IPS-15b (cell line): ENCODE data around the gene SLC4A8.

Experiments used
- H3K27me3 ChIP-seq: one replicate; pipeline ENCODE4 v1.6.1; 2013; ENCODE audit warnings: low read length; ENCODE audit not compliant: control insufficient read depth, insufficient read depth
- H3K36me3 ChIP-seq: one replicate; pipeline ENCODE4 v1.6.1; 2013; ENCODE audit warnings: low read length; ENCODE audit not compliant: control insufficient read depth, insufficient read depth
- H3K4me1 ChIP-seq: one replicate; pipeline ENCODE4 v1.6.1; 2013; ENCODE audit warnings: mild to moderate bottlenecking, low read length; ENCODE audit not compliant: control insufficient read depth, insufficient read depth
- H3K4me3 ChIP-seq: one replicate; pipeline ENCODE4 v1.5.1; 2013; ENCODE audit warnings: low read depth, low read length
- H3K9ac ChIP-seq: one replicate; pipeline ENCODE4 v1.6.1; 2013; ENCODE audit warnings: low read depth, mild to moderate bottlenecking, low read length
- H3K9me3 ChIP-seq: one replicate; pipeline ENCODE4 v1.6.1; 2013; ENCODE audit warnings: mild to moderate bottlenecking, low read length; ENCODE audit not compliant: control insufficient read depth, insufficient read depth

Gene SLC4A8

DNA sequence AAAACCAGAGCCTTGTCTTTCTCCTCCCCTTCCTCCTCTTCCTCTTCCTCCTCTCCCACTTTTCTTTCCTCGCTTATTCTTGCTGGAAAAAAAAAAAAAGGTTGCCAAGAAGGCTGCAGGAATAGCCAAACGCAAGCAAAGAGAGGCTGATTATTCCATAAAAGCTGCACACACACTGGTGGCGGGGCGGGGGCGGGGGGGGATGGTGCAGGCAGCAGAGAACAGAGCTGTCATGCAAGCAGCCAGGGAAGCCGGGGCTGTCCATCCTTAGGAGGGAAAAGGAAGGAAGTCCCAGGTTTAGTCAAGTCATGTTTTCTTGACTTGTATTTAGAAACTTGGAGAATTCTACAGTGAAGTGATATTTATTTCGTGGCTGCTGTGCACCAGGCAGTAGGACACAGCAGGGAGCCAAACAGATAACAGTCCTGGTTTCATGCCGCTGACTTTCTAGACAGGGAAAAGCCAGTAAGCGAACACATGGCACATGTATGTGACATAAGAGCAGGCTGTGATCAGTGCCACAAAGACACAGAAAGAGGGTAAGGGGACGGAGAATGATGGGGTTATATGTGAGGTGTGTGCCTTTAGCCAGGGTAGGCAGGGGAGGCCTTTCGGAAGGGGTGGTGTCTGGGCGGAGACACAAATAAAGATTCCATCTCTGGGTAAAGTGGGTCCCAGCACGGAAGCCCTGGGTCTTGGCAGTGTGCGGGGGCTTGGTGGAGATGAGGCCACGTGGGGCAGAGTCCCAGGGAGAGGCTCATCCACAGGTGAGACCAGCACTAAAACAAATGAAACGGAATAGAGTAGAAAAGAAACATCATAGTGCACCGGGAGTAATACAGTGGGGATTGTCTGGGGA lies 109.8 kb downstream of the SLC4A8 start:
- Histone ChIP-seq H3K9me3 (no peaks in the 10 kb centered on the region), H3K4me1 (peaks cover 23% of the 10 kb centered on the region), H3K27me3 (no peaks in the 10 kb centered on the region), H3K4me3 (no peak overlapping the region), H3K9ac (no peak overlapping the region), H3K36me3 (no peaks in the 10 kb centered on the region)

DNA sequence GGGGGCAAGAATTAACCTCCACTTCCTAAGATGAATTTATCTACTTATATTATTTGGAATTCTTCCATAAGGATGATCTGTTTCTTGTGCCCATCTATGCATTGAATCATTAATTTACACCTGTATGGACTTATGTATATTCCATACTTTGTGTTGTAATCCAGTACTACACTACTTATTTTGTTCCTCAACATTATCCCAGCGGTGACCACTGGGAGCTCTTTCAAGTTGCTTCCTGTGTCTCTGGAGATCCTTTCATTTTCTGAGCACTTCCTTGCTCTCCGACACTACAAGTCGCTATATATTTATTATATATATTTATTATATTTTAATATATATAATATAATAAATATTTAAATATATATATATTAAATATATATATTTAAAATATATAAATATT lies 111.5 kb downstream of the SLC4A8 start:
- peaks cover 23% of the 10 kb centered on the region for H3K4me1 ChIP-seq
- H3K9ac ChIP-seq, result no peak overlapping the region
- H3K4me3 ChIP-seq, result no peak overlapping the region
- no peaks in the 10 kb centered on the region for H3K27me3 ChIP-seq
- no peaks in the 10 kb centered on the region for H3K9me3 ChIP-seq
- H3K36me3 ChIP-seq, result no peaks in the 10 kb centered on the region

GRCh38 chr12:51538149-51538548 lies 113.5 kb downstream of the SLC4A8 start:
- H3K4me3 ChIP-seq, result no peak overlapping the region
- no peaks in the 10 kb centered on the region for H3K9me3 ChIP-seq
- peaks cover 18% of the 10 kb centered on the region for H3K4me1 ChIP-seq
- no peaks in the 10 kb centered on the region for H3K36me3 ChIP-seq
- H3K9ac ChIP-seq, result no peak overlapping the region
- H3K27me3 ChIP-seq, result no peaks in the 10 kb centered on the region

DNA sequence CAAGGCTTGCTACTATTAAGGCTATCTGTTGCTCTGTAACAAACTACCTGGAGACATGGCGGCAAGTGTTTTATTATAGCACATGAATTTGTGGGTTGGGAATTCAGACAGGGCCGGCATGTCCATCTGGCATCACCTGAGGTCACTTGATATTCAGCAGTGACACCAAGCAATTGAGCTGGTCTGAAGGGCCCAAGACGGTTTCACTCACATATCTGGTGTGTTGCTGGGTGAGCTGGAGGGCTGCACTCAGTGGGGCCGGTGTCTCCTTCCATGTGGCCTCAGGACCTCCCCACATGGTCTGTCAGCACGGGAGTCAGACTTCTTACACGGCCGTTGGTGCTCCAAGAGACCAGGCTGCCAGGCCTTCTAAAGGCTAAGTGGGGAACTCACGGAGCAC lies 114.0 kb downstream of the SLC4A8 start:
- Histone ChIP-seq H3K9ac (no peak overlapping the region), H3K9me3 (no peaks in the 10 kb centered on the region), H3K4me1 (peaks cover 17% of the 10 kb centered on the region), H3K36me3 (no peaks in the 10 kb centered on the region), H3K4me3 (no peak overlapping the region), H3K27me3 (no peaks in the 10 kb centered on the region)

- no peak overlapping the region for H3K9ac ChIP-seq
- peaks cover 15% of the 10 kb centered on the region for H3K4me1 ChIP-seq
- H3K9me3 ChIP-seq, result no peaks in the 10 kb centered on the region
- H3K36me3 ChIP-seq, result no peaks in the 10 kb centered on the region
- H3K4me3 ChIP-seq, result no peak overlapping the region
- H3K27me3 ChIP-seq, result no peaks in the 10 kb centered on the region
These were observed 116.4 kb downstream of the SLC4A8 start for GRCh38 chr12:51540996-51541395.

- Histone ChIP-seq H3K4me3 (no peak overlapping the region), H3K27me3 (no peaks in the 10 kb centered on the region), H3K36me3 (no peaks in the 10 kb centered on the region), H3K4me1 (peaks cover 13% of the 10 kb centered on the region), H3K9ac (no peak overlapping the region), H3K9me3 (no peaks in the 10 kb centered on the region)
These were observed 121.5 kb downstream of the SLC4A8 start for GRCh38 chr12:51546097-51546496.

DNA sequence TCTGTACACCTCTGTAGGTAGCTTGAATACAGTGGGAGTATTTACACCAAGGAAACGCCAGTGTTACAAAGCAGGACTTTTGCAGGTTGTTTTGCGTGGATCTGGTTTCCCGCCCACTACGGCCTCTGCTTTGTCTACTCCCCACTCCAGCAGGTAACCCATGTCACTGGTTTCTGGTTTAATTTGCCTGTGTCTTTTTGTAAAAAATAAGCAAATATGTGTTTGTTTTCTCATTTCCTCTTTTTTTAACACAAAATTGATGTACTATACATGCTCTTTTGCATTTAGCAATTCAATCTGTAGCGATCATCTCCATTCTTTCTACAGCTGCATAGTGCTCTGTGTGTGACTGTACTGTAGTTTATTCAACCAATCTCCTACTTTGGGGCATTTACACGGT lies 123.0 kb downstream of the SLC4A8 start:
- peaks cover 13% of the 10 kb centered on the region for H3K4me1 ChIP-seq
- H3K9me3 ChIP-seq, result no peaks in the 10 kb centered on the region
- H3K27me3 ChIP-seq, result no peaks in the 10 kb centered on the region
- no peaks in the 10 kb centered on the region for H3K36me3 ChIP-seq
- H3K9ac ChIP-seq, result no peak overlapping the region
- no peak overlapping the region for H3K4me3 ChIP-seq

DNA sequence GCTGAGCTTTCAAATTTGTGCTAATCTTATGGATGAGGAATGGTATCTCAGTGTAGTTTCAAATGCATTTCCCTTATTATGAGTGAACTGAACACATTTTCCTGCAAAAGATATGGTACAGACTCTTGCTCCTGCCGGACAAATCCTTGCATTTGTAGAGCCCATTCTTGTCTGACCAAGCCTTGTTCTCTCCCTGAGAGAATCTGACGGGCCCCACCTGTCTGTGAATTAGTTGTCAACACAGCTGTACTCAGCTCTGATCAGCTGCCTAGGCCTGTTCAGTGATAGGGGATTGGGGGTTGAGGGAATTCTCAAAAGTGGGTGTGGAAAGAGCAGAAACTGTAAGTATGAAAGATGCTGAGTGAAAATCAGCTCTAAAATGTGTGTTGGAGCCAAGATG lies 123.6 kb downstream of the SLC4A8 start:
- peaks cover 13% of the 10 kb centered on the region for H3K4me1 ChIP-seq
- no peaks in the 10 kb centered on the region for H3K36me3 ChIP-seq
- no peak overlapping the region for H3K9ac ChIP-seq
- no peaks in the 10 kb centered on the region for H3K27me3 ChIP-seq
- H3K9me3 ChIP-seq, result no peaks in the 10 kb centered on the region
- no peak overlapping the region for H3K4me3 ChIP-seq

DNA sequence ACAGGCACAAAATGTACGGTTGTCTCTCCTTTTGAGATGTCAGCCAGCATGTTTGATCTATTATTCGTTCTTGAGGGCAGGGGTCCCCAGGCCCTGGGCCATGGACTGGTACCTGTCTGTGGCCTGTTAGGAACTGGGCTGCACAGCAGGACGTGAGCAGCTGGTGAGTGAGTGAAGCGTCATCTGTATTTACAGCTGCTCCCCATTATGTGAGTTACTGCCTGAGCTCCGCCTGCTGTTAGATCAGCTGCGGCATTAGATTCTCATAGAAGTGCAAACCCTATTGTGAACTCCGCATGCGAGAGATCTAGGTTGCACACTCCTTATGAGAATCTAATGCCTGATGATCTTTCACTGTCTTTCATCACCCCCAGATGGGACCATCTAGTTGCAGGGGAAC lies 125.0 kb downstream of the SLC4A8 start:
- no peak overlapping the region for H3K9ac ChIP-seq
- no peaks in the 10 kb centered on the region for H3K9me3 ChIP-seq
- H3K4me1 ChIP-seq, result peaks cover 13% of the 10 kb centered on the region
- H3K36me3 ChIP-seq, result no peaks in the 10 kb centered on the region
- H3K4me3 ChIP-seq, result no peak overlapping the region
- H3K27me3 ChIP-seq, result no peaks in the 10 kb centered on the region
